Measurements from ENCODE around the gene PITX3. TPM values are rescaled to one million over a fixed set of nuclear protein-coding genes. Genes with fewer than 3 reads are reported as not detected.

PITX3 gene
- total and polyA plus RNA-seq, 10 of the 15 experiments (the other 5 are each of a cell fraction or from before 2014, with no cell fraction given): not detected

GRCh38 chr10:102245082-102245931, 4.0 kb upstream of the PITX3 start, which contains the start of gene GBF1 (continued):
- TF ChIP-seq E4F1 (IDR thresholded peaks at IDR 0.05; ENCODE audit: borderline replicate concordance, partially characterized antibody): peak; percentile 36
- no peak for TF ChIP-seq KLF5 (IDR thresholded peaks at IDR 0.05; ENCODE audit: partially characterized antibody)
- TF ChIP-seq DPF2 (IDR thresholded peaks at IDR 0.05): peak; percentile 92
- TF ChIP-seq SUPT20H (IDR thresholded peaks at IDR 0.05; ENCODE audit: borderline replicate concordance, control insufficient read depth, low read depth, low read length): no peak
- no peak for TF ChIP-seq ATF3 (IDR thresholded peaks at IDR 0.05; ENCODE audit: borderline replicate concordance, extremely low read depth, low read depth, low read length)
- no peak for TF ChIP-seq TBL1XR1 (IDR thresholded peaks at IDR 0.05; ENCODE audit: low read depth, low read length)
- TF ChIP-seq IKZF1 (conservative IDR thresholded peaks at IDR 0.05): peak; percentile 72

- SMC1A ChIA-PET (ENCODE audit: uncharacterized antibody, unreplicated experiment): no interaction called here
- Histone ChIP-seq H4K20me1 (ENCODE audit: control insufficient read depth, insufficient read depth) (no peaks in the 10 kb centered on the region), H3K4me1 (ENCODE audit: control insufficient read depth, insufficient read depth, low read length) (peaks cover 4% of the 10 kb centered on the region; the same call in 1 of the 2 replicates), H3K79me2 (ENCODE audit: control insufficient read depth, insufficient read depth, low read length) (peaks cover 30% of the 10 kb centered on the region), H3K4me2 (ENCODE audit: control insufficient read depth, insufficient read depth) (no peak overlapping the region), H3K27ac (ENCODE audit: control insufficient read depth, insufficient read depth) (no peak overlapping the region), H3K36me3 (ENCODE audit: control insufficient read depth in 2 of 2, insufficient read depth in 2 of 2, low read length in 1 of 2) (no peaks in the 10 kb centered on the region), H2AFZ (ENCODE audit: control insufficient read depth, low read depth, low read length) (no peak overlapping the region), H3K9me3 (replicated peaks; ENCODE audit: control insufficient read depth, insufficient read depth, low read length) (no peaks in the 10 kb centered on the region), H3K4me3 (no peak overlapping the region), H3K27me3 (replicated peaks in 1 of 2; ENCODE audit: control insufficient read depth in 2 of 2, insufficient read depth in 2 of 2, low read length in 1 of 2) (peaks cover 8 to 15% of the 10 kb centered on the region in 2 experiments), H3K9ac (ENCODE audit: control insufficient read depth, insufficient read depth, low read length) (no peak overlapping the region)
- ATAC-seq (no peak), FAIRE-seq (no peak), DNase-seq (ENCODE audit: low read depth, low spot score) (no peak)
- POLR2A ChIA-PET: no interaction called here
- RAD21 ChIA-PET (ENCODE audit: unreplicated experiment): no interaction called here
- in situ Hi-C loops (cut with MboI) (no loop called here), intact Hi-C loops (cut with micrococcal nuclease; ENCODE audit: unreplicated experiment) (no loop called here)
- BruUV-seq (replicated peaks): no TSS peak
- CTCF ChIA-PET: interaction anchor here (3.3 to 5.1 kb wide), 2 partner anchors 11 to 108 kb away, joined by 19 to 45 read pairs; no protein-coding TSS in a partner anchor
- 87% methylated on average over 2 of the region's 2 CpGs for WGBS (ENCODE audit: insufficient coverage, insufficient replicate concordance, low lambda C conversion rate, missing lambda C conversion rate)
- TF ChIP-seq BCLAF1 (IDR thresholded peaks at IDR 0.05) (no peak), JUNB (IDR thresholded peaks at IDR 0.05) (no peak), ZBTB40 (IDR thresholded peaks at IDR 0.05; ENCODE audit: borderline replicate concordance) (no peak), MEF2A (IDR thresholded peaks at IDR 0.05; ENCODE audit: insufficient read depth, low read depth, low read length) (no peak)
Measured at GRCh38 chr10:102243309-102243708, 2.0 kb upstream of the PITX3 start.

Measured in GM12878 (cell line).